GM21367 (cell line): Measurements from ENCODE around the gene XCL1.
"Not testable (repeated sequence)": the region's sequence is repeated elsewhere in the genome, so short reads cannot be mapped to it uniquely, and the experiment has no call there.

Experiments
- ATAC-seq: cut with Tn5 transposase; IDR thresholded peaks from one replicate; pipeline ENCODE4 v1.9.1; 2021; ENCODE audit not compliant: unreplicated experiment

XCL1 gene

GRCh38 chr1:168567007-168567406 is 9.4 kb upstream of the XCL1 start:
- no peak for ATAC-seq

- ATAC-seq = no peak
Observed at GRCh38 chr1:168567568-168567967, 8.8 kb upstream of the XCL1 start.

- ATAC-seq = no peak
Observed at GRCh38 chr1:168568346-168568745, 8.1 kb upstream of the XCL1 start.

GRCh38 chr1:168570652-168571051 is 5.8 kb upstream of the XCL1 start:
- no peak for ATAC-seq

GRCh38 chr1:168572633-168573032 is 3.8 kb upstream of the XCL1 start:
- ATAC-seq = no peak

- ATAC-seq = not testable (repeated sequence)
Observed at GRCh38 chr1:168574234-168574633, 2.2 kb upstream of the XCL1 start.

- not testable (repeated sequence) for ATAC-seq
Observed at GRCh38 chr1:168578531-168579185, 2.3 kb downstream of the XCL1 start.

- not testable (repeated sequence) for ATAC-seq
Observed at GRCh38 chr1:168580290-168580689, 3.9 kb downstream of the XCL1 start.

- ATAC-seq = not testable (repeated sequence)
Observed at GRCh38 chr1:168580991-168581390, 4.6 kb downstream of the XCL1 start.

- no peak for ATAC-seq
Observed at GRCh38 chr1:168581817-168582572, 5.6 kb downstream of the XCL1 start.

GRCh38 chr1:168582688-168583336 is 6.4 kb downstream of the XCL1 start:
- ATAC-seq = no peak

- ATAC-seq = no peak
Observed at GRCh38 chr1:168583571-168583970, 7.2 kb downstream of the XCL1 start.

- ATAC-seq = no peak
Observed at GRCh38 chr1:168585191-168585590, 8.8 kb downstream of the XCL1 start.

GRCh38 chr1:168585937-168586336 is 9.5 kb downstream of the XCL1 start:
- ATAC-seq = no peak

- no peak for ATAC-seq
Observed at GRCh38 chr1:168589167-168589566, 12.8 kb downstream of the XCL1 start.

- no peak for ATAC-seq
Observed at GRCh38 chr1:168591066-168591465, 14.7 kb downstream of the XCL1 start.

- no peak for ATAC-seq
Observed at GRCh38 chr1:168591641-168592250, 15.3 kb downstream of the XCL1 start.

- not testable (repeated sequence) for ATAC-seq
Observed at GRCh38 chr1:168595403-168595802, 19.0 kb downstream of the XCL1 start.

GRCh38 chr1:168598125-168598524 is 21.7 kb downstream of the XCL1 start:
- ATAC-seq = no peak

- ATAC-seq = no peak
Observed at GRCh38 chr1:168598892-168599291, 22.5 kb downstream of the XCL1 start.

GRCh38 chr1:168599641-168600040 is 23.2 kb downstream of the XCL1 start:
- no peak for ATAC-seq

- ATAC-seq = no peak
Observed at GRCh38 chr1:168601051-168601450, 24.6 kb downstream of the XCL1 start.
